Measurements from ENCODE around the gene TPSD1.

Gene TPSD1

DNA sequence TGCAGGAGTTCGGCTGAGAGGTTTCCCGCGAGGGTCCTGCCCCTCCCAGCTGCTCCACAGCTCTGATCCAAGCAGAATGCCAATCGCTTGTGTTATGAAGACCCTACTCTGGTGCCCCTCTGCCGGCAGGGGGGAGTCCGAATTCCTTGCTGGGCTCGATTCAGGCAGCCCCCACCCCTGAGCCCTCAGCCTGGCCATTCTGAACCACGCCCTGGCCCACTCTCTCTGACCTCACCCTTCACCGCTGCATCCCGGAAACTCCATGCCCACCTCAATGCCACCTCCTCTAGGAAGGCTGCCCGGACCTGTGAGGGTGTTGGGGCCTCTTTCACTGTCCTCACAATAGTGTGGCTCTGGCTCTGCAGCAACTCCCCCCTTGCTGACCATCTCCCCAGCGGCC lies 45.7 kb downstream of the TPSD1 start:
- no peak for DNase-seq

DNA sequence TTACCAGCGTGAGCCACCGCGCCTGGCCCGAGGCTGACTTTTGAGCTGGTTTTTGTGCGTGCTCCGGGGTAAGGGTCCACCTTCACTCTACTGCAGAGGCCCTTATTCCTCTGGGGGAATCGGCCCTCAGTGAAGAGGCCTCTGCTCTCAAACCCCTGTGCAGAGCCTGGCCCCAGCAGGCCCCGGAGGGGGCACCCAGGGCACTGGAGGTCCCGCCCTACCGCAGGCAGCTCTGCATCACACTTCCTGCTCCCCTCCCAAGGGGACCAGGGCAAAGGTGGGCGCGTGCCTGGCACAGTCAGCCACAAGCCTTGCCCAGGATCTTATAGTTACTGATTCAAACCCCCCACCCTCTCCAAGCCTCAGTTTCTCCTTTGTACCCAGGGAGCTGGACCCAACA lies 50.0 kb downstream of the TPSD1 start:
- no peak for DNase-seq

DNA sequence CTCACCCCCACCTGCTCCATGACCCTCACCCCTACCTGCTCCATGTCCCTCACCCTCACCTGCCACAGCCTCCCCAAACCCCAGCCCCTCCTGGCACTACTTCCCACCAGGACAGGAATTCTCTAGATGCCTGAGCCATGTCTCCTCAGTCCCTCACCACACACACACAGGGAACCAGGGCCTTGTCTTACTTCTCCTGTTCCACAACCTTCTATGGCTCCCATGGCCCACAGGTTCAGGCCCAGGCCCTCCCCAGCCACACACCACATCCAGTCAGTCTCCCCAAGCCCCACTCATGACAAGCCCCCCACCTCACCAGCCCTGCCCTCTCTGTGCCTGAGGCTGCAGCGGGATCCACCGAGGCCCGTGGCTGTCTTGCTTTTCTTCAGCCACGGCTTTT lies 50.5 kb downstream of the TPSD1 start:
- DNase-seq, result no peak

DNA sequence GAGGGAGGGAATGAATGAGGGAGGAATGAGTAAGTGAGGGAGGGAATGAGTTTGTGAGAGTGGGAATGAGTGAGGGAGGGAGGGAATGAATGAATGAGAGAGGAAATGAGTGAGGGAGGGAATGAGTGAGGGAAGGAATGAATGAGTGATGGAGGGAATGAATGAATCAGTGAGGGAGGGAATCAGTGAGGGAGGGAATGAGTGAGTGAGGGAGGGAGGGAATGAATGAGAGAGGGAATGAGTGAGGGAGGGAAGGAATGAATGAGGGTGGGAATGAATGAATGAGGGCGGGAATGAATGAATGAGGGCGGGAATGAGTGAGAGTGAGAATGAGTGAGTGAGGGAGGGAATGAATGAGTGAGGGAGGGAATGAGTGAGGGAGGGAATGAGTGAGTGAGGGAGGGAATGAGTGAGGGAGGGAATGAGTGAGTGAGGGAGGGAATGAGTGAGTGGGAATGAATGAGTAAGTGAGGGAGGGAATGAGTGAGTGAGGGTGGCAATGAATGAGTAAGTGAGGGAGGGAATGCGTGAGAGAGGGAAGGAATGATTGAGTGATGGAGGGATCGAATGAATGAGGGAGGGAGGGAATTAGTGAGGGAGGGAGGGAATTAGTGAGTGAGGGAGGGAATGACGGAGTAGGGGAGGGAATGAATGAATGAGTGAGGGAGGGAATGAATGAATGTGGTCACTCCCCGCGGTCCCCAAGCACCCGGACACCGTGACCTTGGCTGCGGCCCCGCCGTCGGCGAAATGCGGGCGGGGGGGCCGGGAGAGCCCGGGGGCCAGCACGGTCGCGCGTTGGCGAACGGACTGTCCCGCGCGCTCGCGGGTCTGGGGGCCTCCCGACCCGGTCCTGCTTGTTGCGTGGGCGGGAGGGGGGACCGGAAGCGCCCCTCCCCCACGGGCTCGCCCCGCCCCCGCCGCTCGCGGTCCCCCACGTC lies 52.4 kb downstream of the TPSD1 start:
- DNase-seq, result no peak
